Measurements from ENCODE around the gene AQR. TPM values are rescaled to one million over a fixed set of nuclear protein-coding genes. Genes with fewer than 3 reads are reported as not detected.
A peak's percentile ranks its signal among the peaks of the same experiment; 100 is the strongest.

AQR gene
- total and polyA plus RNA-seq, 2 of the 13 experiments (the other 11 are each of a cell fraction or from before 2014, with no cell fraction given): 18.7 to 31.3 TPM

DNA sequence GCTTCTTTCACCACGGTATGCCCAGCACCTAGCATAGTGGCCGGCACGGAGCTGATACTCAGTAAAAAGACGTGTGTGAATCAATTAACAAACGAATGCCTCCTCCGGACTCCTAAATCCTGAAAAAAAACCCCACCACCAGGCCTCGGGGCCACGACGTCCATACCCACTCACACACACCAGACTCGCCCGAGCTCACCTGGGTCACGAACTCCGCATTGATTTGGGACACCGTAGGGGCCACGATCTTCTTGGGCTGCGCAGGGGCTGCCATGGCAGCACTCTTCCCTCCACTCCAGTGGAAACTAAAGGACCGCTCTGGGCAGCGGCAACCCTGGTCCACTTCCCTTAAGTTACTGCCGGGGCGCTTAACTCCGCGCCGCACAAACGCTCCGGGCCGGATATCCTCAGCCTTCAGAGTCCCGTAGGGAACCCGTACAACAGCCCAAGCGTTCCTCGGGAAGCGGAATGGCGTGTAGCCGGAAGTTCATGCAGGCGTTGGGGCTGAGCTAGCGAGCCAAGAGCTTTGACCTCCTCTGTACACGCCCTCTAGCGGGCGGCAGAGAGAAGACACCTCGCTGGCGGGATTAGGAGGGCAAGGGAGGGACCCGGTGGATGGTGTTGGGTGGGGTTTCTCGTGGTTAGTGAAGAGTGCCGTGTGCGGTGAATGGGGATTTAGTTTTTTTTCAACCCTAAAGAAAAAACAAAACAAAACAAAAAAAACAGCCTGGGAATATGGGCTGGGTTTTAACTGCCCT is at the start of gene AQR (continued):
- TF ChIP-seq DMTF1 (CRISPR knock-in tag; IDR thresholded peaks at IDR 0.05) (no peak), ZNF292 (CRISPR knock-in tag; IDR thresholded peaks at IDR 0.05; ENCODE audit: borderline replicate concordance, low read depth) (no peak), ZNF850 (CRISPR knock-in tag; conservative IDR thresholded peaks at IDR 0.05) (0 out of 2 replicates have a peak, but pooled peaks have one; percentile 36), TFAP4 (IDR thresholded peaks at IDR 0.05; ENCODE audit: borderline replicate concordance, low read depth) (peak; percentile 32; the same call in 1 of the 2 replicates), HES4 (CRISPR knock-in tag; IDR thresholded peaks at IDR 0.05; ENCODE audit: borderline replicate concordance) (no peak), HMGA1 (CRISPR knock-in tag; conservative IDR thresholded peaks at IDR 0.05) (no peak), PRMT3 (CRISPR knock-in tag; IDR thresholded peaks at IDR 0.05; ENCODE audit: borderline replicate concordance, low read depth) (0 out of 2 replicates have a peak, but pooled peaks have one; percentile 53), MAFK (conservative IDR thresholded peaks at IDR 0.05 in 1 of 2, IDR thresholded peaks at IDR 0.05 in 1 of 2; ENCODE audit: low read length in 2 of 2) (no peak), ATF2 (CRISPR knock-in tag; IDR thresholded peaks at IDR 0.05) (peak; percentile 94), ZNF3 (CRISPR knock-in tag; IDR thresholded peaks at IDR 0.05) (peak; percentile 48; the same call in 1 of the 2 replicates), SRY (CRISPR knock-in tag; IDR thresholded peaks at IDR 0.05) (peak; percentile 26; the same call in 1 of the 2 replicates), KDM3A (CRISPR knock-in tag; IDR thresholded peaks at IDR 0.05; ENCODE audit: low read depth) (peak; percentile 96), HHEX (CRISPR knock-in tag; IDR thresholded peaks at IDR 0.05) (no peak), ZNF576 (CRISPR knock-in tag; IDR thresholded peaks at IDR 0.05) (no peak), MTA3 (CRISPR knock-in tag; IDR thresholded peaks at IDR 0.05) (no peak), SYNCRIP (IDR thresholded peaks at IDR 0.05; ENCODE audit: insufficient read depth, low read depth, low read length) (no peak), ZSCAN30 (CRISPR knock-in tag; IDR thresholded peaks at IDR 0.05) (no peak), KAT2B (IDR thresholded peaks at IDR 0.05; ENCODE audit: borderline replicate concordance, low read depth, low read length) (no peak), NCOA2 (CRISPR knock-in tag; IDR thresholded peaks at IDR 0.05) (peak; percentile 63)
- TF ChIP-seq, protein P1, sequence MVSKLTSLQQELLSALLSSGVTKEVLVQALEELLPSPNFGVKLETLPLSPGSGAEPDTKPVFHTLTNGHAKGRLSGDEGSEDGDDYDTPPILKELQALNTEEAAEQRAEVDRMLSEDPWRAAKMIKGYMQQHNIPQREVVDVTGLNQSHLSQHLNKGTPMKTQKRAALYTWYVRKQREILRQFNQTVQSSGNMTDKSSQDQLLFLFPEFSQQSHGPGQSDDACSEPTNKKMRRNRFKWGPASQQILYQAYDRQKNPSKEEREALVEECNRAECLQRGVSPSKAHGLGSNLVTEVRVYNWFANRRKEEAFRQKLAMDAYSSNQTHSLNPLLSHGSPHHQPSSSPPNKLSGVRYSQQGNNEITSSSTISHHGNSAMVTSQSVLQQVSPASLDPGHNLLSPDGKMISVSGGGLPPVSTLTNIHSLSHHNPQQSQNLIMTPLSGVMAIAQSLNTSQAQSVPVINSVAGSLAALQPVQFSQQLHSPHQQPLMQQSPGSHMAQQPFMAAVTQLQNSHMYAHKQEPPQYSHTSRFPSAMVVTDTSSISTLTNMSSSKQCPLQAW (CRISPR knock-in tag; IDR thresholded peaks at IDR 0.05): peak; percentile 89
- TF ChIP-seq, protein P2, sequence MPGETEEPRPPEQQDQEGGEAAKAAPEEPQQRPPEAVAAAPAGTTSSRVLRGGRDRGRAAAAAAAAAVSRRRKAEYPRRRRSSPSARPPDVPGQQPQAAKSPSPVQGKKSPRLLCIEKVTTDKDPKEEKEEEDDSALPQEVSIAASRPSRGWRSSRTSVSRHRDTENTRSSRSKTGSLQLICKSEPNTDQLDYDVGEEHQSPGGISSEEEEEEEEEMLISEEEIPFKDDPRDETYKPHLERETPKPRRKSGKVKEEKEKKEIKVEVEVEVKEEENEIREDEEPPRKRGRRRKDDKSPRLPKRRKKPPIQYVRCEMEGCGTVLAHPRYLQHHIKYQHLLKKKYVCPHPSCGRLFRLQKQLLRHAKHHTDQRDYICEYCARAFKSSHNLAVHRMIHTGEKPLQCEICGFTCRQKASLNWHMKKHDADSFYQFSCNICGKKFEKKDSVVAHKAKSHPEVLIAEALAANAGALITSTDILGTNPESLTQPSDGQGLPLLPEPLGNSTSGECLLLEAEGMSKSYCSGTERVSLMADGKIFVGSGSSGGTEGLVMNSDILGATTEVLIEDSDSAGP (CRISPR knock-in tag; IDR thresholded peaks at IDR 0.05; ENCODE audit: borderline replicate concordance): peak; percentile 87; the same call in 1 of the 2 replicates
